Skin epidermis (tissue), 12 donors: ENCODE data around the gene USP2.

Experiments used
- H3K27ac ChIP-seq, 21 experiments: fragments of 200-600 bp; sonication (generic) in 11 of 21; one replicate each; pipeline ENCODE4 v1.5.0; 2020; ENCODE audit warnings: mild to moderate bottlenecking in 3 of 21, inconsistent platforms in 2 of 21, moderate library complexity in 2 of 21
- H3K4me3 ChIP-seq, 7 experiments: fragments of 200-600 bp; sonication (generic) in 2 of 7; one replicate each; pipeline ENCODE4 v1.5.0; 2020; ENCODE audit warnings: inconsistent platforms in 2 of 7, mild to moderate bottlenecking in 2 of 7, moderate library complexity in 1 of 7

Gene USP2

DNA sequence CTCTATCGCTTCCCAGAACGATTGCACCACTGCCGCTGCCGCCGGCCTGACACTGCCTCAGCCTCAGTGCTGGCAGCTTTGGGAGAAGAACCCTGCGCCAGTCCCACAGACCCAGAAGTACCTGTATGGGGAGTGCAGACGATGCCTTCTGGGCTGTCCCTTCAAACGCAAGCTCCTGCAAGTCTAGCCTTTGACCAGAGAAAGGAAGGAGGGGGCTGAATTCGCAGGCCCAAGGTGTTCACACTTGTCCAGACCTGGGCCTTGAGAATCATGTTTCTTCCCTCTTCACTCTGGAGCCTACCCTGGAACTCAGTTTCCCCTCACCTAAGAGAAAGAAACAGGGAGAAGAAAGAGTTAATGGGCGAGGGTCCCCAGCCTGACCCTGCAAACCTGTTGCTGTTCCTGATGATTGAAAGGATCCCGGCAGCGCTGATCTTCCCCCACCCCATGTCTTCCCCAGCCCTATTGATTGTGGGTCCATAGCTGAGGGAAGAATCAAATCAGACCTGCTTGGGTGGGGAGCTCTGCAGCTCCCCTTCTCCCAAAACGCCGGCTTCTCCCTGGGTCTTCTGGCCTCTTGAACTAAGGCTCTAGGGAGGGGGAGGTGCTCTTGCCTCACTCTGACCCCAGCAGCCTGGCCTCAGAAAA, 63.8 kb downstream of the USP2 start:
- H3K4me3 ChIP-seq = peak overlapping the region in 5 of 7 experiments; percentile 9 to 53 (median 50)
- peak overlapping the region in 20 of 21 experiments; percentile 17 to 90 (median 67) for H3K27ac ChIP-seq

DNA sequence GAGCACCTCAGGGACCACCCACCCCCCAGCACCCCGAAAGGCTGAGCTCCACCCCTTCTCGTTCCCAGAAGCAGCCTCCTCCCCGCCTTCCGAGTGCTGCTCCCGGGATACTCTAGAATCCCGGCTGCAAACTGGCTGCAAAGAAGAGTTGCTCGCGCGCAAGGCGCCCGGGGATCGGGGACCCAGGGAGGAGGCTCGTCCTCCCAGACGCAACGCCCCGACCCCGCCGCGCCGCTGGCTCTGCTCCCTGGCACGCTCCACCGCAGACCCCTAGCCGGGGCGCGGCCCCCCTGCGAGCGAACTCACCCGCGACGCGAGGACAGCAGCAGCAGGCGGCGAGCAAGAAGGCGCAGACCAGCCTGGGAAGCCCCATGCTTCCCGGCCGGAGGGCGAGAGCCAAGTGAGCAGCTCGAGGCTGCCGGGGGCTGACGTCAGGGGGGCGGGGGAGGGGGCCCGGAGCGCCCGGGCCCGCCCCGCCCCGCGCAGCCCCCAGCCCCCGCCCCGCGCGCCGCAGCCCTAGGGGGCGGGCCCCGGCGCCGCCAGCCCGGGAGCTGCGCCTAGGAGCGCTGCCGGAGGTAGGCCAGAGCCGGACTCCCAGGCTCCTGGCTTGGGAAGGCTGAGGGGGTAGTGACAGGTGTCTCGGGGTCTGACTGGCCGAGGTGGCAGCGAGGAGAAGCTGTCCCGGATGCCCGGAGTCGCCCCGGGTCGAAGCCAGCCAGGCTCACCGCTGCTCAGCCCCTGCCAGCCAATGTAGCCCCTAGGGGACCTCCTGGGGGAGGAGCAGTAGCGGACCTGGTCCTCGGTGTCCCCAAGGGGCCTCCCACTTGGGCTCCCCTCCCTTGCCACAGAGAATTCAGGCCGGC, 64.5 kb downstream of the USP2 start, which contains the start of gene MCAM:
TSS of gene MCAM (minus strand) at position 402 of the 863 bp plus-strand sequence. CDS start at position 373, 29 bp downstream.
- H3K4me3 ChIP-seq = peak within 1 kb of the TSS; percentile 38 to 53 (median 46)
- peak within 1 kb of the TSS; percentile 1 to 90 (median 69) for H3K27ac ChIP-seq

DNA sequence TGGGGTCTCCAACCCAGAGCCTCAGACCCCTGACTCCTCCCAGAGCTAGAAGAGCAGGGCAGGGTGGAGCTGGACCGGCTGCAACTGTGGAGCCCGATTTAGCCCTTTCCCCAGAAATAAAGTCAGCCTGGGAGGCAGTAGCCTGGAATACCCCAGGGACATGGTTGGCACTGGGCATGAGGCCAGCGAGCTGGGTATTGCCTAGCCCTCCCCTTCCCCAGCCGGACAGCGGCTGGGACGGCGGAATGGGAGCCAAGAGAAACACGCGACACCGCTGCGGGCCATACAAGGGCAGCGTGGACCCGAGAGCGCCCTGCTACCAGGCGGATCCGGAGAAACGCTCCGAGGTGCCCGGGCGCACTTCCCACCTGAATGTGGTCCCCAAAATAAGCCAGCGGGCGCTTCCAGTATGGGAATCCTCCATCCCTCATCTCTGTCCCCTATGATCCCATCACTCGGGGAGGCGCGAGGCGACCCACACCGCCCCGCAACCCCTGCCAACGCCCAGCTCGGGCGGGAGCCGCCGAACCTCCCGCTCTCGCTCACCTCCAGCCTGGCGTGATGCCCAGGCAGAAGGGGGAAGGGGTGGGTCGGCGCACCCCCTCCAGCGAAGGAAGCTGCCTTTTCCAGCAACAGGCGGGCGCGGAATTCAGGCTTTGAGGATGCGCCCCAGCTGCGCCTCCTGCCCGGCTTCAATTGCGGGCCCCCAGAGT, 65.3 kb downstream of the USP2 start:
- Histone ChIP-seq H3K4me3 (peak overlapping the region; percentile 38 to 53 (median 46)), H3K27ac (peak overlapping the region; percentile 1 to 86 (median 66))

DNA sequence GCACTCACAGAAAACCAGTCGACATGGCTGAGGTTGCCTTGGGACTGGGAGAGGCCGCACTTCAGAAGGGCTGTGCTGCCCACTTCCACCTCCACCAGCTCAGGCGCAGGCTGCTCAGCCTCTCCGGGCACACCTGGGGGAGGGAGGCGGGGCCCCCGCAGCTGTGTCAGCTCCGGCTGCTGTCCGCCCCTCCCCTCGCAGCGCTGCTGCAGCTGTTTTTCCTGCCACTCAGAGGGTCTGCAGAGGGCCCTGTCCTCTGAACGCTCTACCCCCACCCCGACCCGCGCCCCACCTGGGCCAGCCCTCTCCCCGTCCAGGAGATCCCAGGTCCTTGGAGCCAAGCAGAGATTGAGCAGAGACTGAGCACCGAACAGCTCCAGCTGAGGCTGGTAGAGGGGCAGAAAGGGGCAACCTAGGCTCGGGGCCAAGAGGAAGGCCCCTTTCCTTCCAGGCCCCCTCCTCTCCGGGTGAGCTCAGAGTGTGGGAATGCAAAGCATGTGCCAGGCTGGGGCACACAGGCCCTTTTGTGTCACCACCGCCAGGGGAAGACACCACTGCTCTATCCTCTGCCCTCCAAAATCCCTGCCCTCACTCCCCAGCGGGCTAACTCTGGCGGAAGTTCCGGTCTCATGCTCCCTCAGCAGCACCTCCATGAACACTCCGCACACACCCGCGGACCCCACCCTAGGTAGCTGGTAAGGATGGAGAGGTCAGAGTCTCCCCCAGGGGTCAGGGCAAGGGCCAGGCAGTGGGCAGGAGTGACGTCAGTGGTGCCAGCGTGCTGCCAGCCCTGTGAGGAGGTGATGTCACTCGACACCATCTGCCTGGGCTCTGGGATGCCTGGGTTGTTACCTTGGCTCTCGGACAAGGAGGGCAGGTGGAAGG, 66.1 kb downstream of the USP2 start:
- Histone ChIP-seq H3K27ac (peak overlapping the region in 16 of 21 experiments; percentile 21 to 86 (median 71)), H3K4me3 (peak overlapping the region; percentile 38 to 53 (median 46))

DNA sequence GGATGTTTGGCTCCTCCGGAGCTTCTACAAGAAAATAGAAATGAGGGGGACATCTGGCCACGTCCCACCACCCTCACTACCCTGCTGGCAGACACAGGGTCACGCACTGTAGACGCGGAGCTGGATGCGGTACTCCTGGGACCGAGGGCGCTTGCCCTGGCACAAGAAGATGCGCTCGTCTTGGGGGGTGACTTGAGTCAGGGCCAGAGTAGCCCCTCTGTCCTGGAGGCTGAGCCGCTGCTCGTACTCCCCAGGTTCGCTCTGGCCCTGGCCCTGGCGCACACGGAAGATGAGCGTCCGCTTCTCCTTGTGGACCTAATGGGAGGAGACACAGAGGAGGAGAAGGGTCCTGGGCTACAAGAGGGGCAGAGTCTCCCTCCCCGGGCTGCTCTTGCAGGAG, 66.8 kb downstream of the USP2 start:
- H3K27ac ChIP-seq = peak overlapping the region in 5 of 21 experiments; percentile 46 to 86 (median 78)
- H3K4me3 ChIP-seq = peak overlapping the region in 4 of 7 experiments; percentile 44 to 50 (median 46)

DNA sequence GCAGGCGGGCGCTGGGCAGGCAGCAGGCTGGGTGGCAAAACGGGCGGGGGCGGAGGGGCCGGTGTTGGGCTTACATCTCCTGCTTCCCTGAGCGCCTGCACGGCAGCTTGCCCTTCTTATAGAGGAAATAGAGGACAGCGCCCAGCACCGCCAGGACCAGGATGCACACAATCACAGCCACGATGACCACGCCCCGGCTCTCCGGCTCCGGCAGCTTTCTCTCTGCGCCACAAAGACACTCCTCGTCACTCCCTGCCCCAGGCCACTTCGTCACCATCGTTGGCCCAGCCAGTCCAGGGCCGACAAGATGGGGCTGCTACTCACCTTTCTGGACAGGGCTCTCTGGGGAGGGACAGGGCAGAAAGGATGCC, 70.8 kb downstream of the USP2 start:
- Histone ChIP-seq H3K27ac (no peak overlapping the region), H3K4me3 (no peak overlapping the region)

DNA sequence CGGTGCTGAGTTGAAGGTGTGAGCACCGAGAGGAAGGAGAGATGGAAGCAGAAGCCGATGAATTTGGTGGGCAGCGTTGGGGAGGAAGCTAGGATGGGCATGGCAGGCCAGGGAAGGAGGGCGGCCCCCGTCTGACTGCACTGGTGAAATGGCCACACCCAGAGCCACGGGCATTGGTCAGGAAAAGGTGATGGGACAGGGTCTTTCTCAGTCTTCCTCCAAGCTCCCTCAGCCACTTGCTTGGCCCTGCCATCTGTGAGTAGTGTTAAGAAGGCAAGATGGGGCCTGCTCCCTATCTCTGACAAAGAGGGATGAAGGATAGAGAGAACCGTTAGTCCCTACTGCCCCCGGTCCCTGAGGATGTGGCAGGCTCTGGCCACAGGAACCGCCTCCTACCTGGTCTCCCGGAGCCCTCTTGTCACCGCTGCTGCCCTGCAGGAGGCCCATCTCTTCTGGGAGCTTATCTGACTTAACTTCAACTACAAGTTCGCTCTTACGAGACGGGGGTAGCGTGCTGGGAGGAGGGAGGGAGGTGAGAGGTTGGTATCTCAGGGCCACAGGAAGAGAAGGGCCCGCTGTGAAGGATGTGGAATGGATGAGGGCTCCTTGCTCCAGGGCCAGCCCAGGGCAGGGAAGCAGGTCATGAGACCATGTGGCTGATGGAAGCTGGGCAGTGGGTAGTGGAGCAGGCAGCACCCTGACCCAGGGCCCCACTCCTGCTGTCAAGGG, 71.4 kb downstream of the USP2 start:
- H3K27ac ChIP-seq = no peak overlapping the region
- H3K4me3 ChIP-seq = no peak overlapping the region

DNA sequence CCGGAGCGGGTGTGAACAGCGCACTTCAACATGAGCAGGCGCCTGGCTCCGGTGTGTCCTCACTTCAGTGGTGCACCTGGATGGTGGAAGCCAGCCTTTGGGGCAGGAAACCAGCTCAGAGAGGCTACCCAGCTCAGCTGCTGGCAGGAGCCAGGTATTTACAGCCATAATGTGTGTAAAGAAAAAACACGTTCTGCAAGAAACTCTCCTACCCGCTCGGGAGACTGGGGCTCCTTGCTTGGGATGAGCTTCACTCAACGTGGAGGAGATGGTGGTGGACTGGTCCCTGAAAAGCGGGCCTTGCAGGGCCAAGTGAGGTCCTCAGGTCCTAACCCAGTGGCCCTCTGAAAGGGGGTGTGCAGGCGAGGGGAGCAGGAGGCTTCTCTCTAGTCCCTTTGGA, 72.1 kb downstream of the USP2 start:
- Histone ChIP-seq H3K4me3 (no peak overlapping the region), H3K27ac (no peak overlapping the region)

DNA sequence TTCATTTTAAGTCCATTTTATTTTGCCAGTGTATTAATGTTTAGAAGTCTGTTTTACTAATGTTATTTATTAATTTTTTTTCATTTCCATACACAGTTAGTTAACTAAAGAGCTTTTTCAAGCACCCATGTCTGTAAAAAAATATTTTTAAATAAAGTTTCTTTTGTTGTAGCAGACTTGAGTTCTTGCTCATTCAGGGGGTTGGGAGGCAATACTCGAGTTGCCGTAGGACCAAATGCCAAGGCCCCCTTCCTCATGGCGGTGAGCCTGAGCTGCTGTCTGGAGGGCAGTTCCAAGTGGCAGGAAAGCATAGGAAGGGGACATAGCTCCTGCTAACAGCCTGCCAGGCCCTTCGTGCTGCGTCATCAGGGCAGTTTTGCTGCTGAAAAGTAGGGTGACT, 73.5 kb downstream of the USP2 start:
- Histone ChIP-seq H3K27ac (no peak overlapping the region), H3K4me3 (no peak overlapping the region)

DNA sequence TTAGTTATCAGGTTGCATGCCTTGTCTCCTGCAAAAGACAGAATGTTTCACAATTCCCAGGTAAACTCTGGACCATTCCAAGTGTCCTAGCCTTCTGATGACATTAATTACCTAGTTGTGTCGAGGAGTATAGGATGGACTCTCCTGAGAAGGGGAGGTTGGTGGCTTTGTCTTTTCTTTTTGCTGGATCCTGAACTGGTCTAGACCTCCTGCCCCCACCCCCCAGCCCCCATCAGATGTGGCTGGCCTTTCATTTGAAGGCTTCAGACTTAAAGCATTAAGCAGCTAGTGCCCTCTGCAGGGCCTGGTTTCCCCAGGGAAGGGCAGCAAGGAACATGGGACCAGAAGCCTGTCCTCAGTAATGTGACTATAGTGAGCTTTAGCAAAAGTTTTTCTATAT, 74.3 kb downstream of the USP2 start:
- Histone ChIP-seq H3K27ac (peak overlapping the region in 4 of 21 experiments; percentile 12 to 39 (median 16)), H3K4me3 (no peak overlapping the region)

DNA sequence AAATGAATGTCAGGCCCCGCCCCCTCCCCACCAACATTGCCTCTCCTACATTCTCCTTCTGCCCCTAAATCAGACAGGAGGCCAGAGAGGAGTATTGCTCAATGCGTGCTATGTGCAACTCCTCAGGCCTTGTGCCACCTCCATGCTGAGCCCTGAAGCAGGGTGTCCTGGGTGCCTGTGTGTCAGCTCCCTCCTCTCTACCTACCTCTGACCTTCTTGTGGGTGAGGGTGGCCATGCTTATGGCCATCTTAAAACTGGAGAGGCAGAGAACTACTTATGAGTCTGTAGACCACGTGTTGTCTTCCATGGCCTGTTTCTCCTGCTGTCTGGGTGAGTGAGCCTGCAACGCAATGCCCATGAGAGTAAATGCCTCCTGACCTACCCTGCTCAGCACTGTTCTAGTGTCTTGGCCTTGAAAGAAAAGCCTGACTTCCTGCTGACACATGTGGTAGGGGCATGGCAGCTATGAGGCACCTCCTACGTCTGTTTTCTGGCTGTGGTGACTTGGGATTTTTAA, 75.1 kb downstream of the USP2 start:
- Histone ChIP-seq H3K27ac (peak overlapping the region in 3 of 21 experiments; percentile 20 to 47 (median 34)), H3K4me3 (no peak overlapping the region)

DNA sequence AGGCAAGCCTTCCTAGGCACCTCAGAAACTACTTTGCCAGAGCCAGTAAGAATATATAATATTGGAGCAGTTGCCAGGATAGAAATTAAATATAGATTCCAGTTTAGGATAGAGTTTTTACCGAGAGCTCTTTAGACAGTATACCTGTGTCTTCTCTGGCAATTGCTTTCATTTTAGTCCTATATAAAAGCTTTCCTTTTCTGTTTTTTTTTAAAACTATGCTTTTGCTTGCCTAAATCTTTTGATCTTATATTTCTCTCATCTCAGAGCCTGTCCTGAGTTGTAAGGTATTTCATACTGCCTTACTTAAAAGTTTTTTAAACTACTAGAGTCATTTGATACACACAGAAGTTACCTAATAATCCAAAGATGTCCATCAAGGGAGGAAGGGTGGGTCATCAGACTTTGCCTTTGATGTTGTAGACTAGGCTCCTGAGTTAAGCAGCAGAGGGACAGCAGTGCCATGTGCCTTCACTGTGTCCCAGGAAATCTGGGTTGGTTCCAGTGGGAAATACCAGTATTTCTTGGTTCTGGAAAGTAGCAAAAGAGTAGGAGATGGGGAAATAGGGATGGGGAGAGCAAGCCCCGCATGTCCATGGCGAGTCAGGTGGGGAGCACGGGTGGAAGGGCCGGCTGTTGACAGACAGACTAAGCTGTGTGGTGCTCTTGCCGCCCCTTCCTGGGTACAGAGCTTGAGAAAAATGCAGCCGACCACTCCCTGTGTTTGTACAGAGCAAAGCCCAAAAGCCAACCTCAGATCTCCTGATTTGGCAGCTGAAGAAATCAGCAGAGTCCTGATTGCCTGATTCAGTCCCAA, 75.7 kb downstream of the USP2 start:
- no peak overlapping the region for H3K4me3 ChIP-seq

More for the DNA sequence above, 75.7 kb downstream of the USP2 start:
- peak overlapping the region in 3 of 21 experiments; percentile 20 to 47 (median 34) for H3K27ac ChIP-seq
